ENCODE results near the gene PLXDC1.

Gene PLXDC1

GRCh38 chr17:39145143-39145542, 6.3 kb downstream of the PLXDC1 start:
- H3K27me3 ChIP-seq (ENCODE audit: insufficient read depth, insufficient read length), result peaks cover 18% of the 10 kb centered on the region
- H3K4me3 ChIP-seq (ENCODE audit: insufficient read length, low read depth), result no peak overlapping the region
- H3K4me1 ChIP-seq (ENCODE audit: insufficient read depth, insufficient read length), result peaks cover 6% of the 10 kb centered on the region
- H3K9ac ChIP-seq (ENCODE audit: insufficient read length, low read depth), result no peak overlapping the region
- no peaks in the 10 kb centered on the region for H3K36me3 ChIP-seq (ENCODE audit: insufficient read depth, insufficient read length, low read length)
- no peak for TF ChIP-seq ZNF274 (IDR thresholded peaks at IDR 0.05; ENCODE audit: low read depth, low read length)
- H3K9me3 ChIP-seq (ENCODE audit: insufficient read depth, low read length), result no peaks in the 10 kb centered on the region
- DNase-seq (ENCODE audit: low read depth, low spot score), result no peak

DNA sequence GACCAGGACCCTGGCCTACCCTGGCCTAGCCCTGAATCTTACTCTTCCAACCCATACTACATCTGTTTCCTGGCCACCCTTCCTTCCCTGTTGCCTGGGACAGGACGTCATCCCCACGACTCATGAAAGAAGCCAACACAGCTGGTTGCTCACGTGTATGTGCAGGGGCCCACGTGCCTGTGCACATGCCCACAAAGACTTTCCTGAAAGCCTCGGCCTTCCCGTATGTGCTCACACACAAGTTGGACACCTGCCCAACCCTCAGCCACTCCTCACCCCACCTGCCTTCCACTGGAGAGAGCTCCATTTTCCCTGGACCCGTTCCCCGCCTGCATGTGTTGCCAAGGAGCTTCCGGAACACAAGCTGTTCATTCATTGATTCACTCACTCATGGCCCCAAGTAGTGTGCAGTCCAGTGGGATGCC, 7.0 kb downstream of the PLXDC1 start:
- Histone ChIP-seq H3K4me3 (ENCODE audit: insufficient read length, low read depth) (no peak overlapping the region), H3K9ac (ENCODE audit: insufficient read length, low read depth) (no peak overlapping the region), H3K4me1 (ENCODE audit: insufficient read depth, insufficient read length) (peaks cover 8% of the 10 kb centered on the region), H3K27me3 (ENCODE audit: insufficient read depth, insufficient read length) (peaks cover 10% of the 10 kb centered on the region), H3K36me3 (ENCODE audit: insufficient read depth, insufficient read length, low read length) (no peaks in the 10 kb centered on the region), H3K9me3 (ENCODE audit: insufficient read depth, low read length) (no peaks in the 10 kb centered on the region)
- DNase-seq (ENCODE audit: low read depth, low spot score), result no peak
- TF ChIP-seq ZNF274 (IDR thresholded peaks at IDR 0.05; ENCODE audit: low read depth, low read length) (no peak), SUZ12 (IDR thresholded peaks at IDR 0.05; ENCODE audit: extremely low read depth, insufficient read depth, insufficient read length) (no peak), YY1 (IDR thresholded peaks at IDR 0.05; ENCODE audit: insufficient read depth, insufficient read length) (no peak)

- no peaks in the 10 kb centered on the region for H3K36me3 ChIP-seq (ENCODE audit: insufficient read depth, insufficient read length, low read length)
- H3K9ac ChIP-seq (ENCODE audit: insufficient read length, low read depth), result no peak overlapping the region
- TF ChIP-seq SUZ12 (IDR thresholded peaks at IDR 0.05; ENCODE audit: extremely low read depth, insufficient read depth, insufficient read length), result no peak
- TF ChIP-seq ZNF274 (IDR thresholded peaks at IDR 0.05; ENCODE audit: low read depth, low read length), result no peak
- no peak for TF ChIP-seq YY1 (IDR thresholded peaks at IDR 0.05; ENCODE audit: insufficient read depth, insufficient read length)
- H3K9me3 ChIP-seq (ENCODE audit: insufficient read depth, low read length), result no peaks in the 10 kb centered on the region
- no peak for DNase-seq (ENCODE audit: low read depth, low spot score)
- peaks cover 5% of the 10 kb centered on the region for H3K27me3 ChIP-seq (ENCODE audit: insufficient read depth, insufficient read length)
- no peak overlapping the region for H3K4me3 ChIP-seq (ENCODE audit: insufficient read length, low read depth)
- H3K4me1 ChIP-seq (ENCODE audit: insufficient read depth, insufficient read length), result peaks cover 16% of the 10 kb centered on the region
These were observed 7.8 kb downstream of the PLXDC1 start for GRCh38 chr17:39143552-39144093.

- no peaks in the 10 kb centered on the region for H3K9me3 ChIP-seq (ENCODE audit: insufficient read depth, low read length)
- no peak for TF ChIP-seq SUZ12 (IDR thresholded peaks at IDR 0.05; ENCODE audit: extremely low read depth, insufficient read depth, insufficient read length)
- peaks cover 16% of the 10 kb centered on the region for H3K4me1 ChIP-seq (ENCODE audit: insufficient read depth, insufficient read length)
- no peak overlapping the region for H3K4me3 ChIP-seq (ENCODE audit: insufficient read length, low read depth)
- DNase-seq (ENCODE audit: low read depth, low spot score), result no peak
- H3K27me3 ChIP-seq (ENCODE audit: insufficient read depth, insufficient read length), result peaks cover 5% of the 10 kb centered on the region
- H3K9ac ChIP-seq (ENCODE audit: insufficient read length, low read depth), result no peak overlapping the region
- no peaks in the 10 kb centered on the region for H3K36me3 ChIP-seq (ENCODE audit: insufficient read depth, insufficient read length, low read length)
These were observed 9.3 kb downstream of the PLXDC1 start for GRCh38 chr17:39141915-39142664.

- Histone ChIP-seq H3K9me3 (ENCODE audit: insufficient read depth, low read length) (no peaks in the 10 kb centered on the region), H3K36me3 (ENCODE audit: insufficient read depth, insufficient read length, low read length) (no peaks in the 10 kb centered on the region), H3K27me3 (ENCODE audit: insufficient read depth, insufficient read length) (peaks cover 5% of the 10 kb centered on the region), H3K4me3 (ENCODE audit: insufficient read length, low read depth) (no peak overlapping the region), H3K4me1 (ENCODE audit: insufficient read depth, insufficient read length) (peaks cover 16% of the 10 kb centered on the region), H3K9ac (ENCODE audit: insufficient read length, low read depth) (no peak overlapping the region)
- no peak for DNase-seq (ENCODE audit: low read depth, low spot score)
- no peak for TF ChIP-seq SUZ12 (IDR thresholded peaks at IDR 0.05; ENCODE audit: extremely low read depth, insufficient read depth, insufficient read length)
- TF ChIP-seq YY1 (IDR thresholded peaks at IDR 0.05; ENCODE audit: insufficient read depth, insufficient read length), result no peak
- no peak for TF ChIP-seq ZNF274 (IDR thresholded peaks at IDR 0.05; ENCODE audit: low read depth, low read length)
These were observed 10.1 kb downstream of the PLXDC1 start for GRCh38 chr17:39141294-39141693.

GRCh38 chr17:39139561-39139960, 11.9 kb downstream of the PLXDC1 start:
- Histone ChIP-seq H3K4me3 (ENCODE audit: insufficient read length, low read depth) (no peak overlapping the region), H3K9me3 (ENCODE audit: insufficient read depth, low read length) (no peaks in the 10 kb centered on the region), H3K36me3 (ENCODE audit: insufficient read depth, insufficient read length, low read length) (no peaks in the 10 kb centered on the region), H3K4me1 (ENCODE audit: insufficient read depth, insufficient read length) (peaks cover 13% of the 10 kb centered on the region), H3K9ac (ENCODE audit: insufficient read length, low read depth) (no peak overlapping the region), H3K27me3 (ENCODE audit: insufficient read depth, insufficient read length) (peaks cover 2% of the 10 kb centered on the region)
- TF ChIP-seq SUZ12 (IDR thresholded peaks at IDR 0.05; ENCODE audit: extremely low read depth, insufficient read depth, insufficient read length), result no peak
- TF ChIP-seq YY1 (IDR thresholded peaks at IDR 0.05; ENCODE audit: insufficient read depth, insufficient read length), result no peak
- TF ChIP-seq ZNF274 (IDR thresholded peaks at IDR 0.05; ENCODE audit: low read depth, low read length), result no peak
- DNase-seq (ENCODE audit: low read depth, low spot score), result no peak

DNA sequence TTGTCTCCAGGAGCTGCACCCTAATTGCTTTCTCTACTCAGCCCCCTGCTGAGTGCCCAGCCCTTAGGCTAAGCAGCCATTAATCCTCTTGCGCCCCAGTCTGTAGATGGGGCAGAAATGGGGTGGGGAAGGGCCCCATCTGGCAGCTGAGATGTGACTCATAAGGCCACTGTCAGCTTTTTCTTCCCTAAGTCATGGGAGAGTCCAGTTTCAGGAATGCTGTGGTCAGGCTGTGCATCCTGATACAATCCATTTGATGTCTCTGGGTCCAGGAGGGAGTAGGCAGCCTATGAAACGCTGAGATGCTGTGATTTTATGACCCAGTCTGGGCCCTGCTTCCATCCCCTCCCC, 12.3 kb downstream of the PLXDC1 start:
- DNase-seq (ENCODE audit: low read depth, low spot score), result no peak
- Histone ChIP-seq H3K36me3 (ENCODE audit: insufficient read depth, insufficient read length, low read length) (no peaks in the 10 kb centered on the region), H3K9me3 (ENCODE audit: insufficient read depth, low read length) (no peaks in the 10 kb centered on the region), H3K4me1 (ENCODE audit: insufficient read depth, insufficient read length) (peaks cover 13% of the 10 kb centered on the region), H3K9ac (ENCODE audit: insufficient read length, low read depth) (no peak overlapping the region), H3K4me3 (ENCODE audit: insufficient read length, low read depth) (no peak overlapping the region), H3K27me3 (ENCODE audit: insufficient read depth, insufficient read length) (no peaks in the 10 kb centered on the region)
- TF ChIP-seq YY1 (IDR thresholded peaks at IDR 0.05; ENCODE audit: insufficient read depth, insufficient read length) (no peak), ZNF274 (IDR thresholded peaks at IDR 0.05; ENCODE audit: low read depth, low read length) (no peak), SUZ12 (IDR thresholded peaks at IDR 0.05; ENCODE audit: extremely low read depth, insufficient read depth, insufficient read length) (no peak)

Data from NT2/D1 (cell line).